ENCODE measurements around the gene TMED4. TPM values are rescaled to one million over a fixed set of nuclear protein-coding genes. Genes with fewer than 3 reads are reported as not detected.

The TMED4 gene
- total and polyA plus RNA-seq, 10 of the 15 experiments (the other 5 are each of a cell fraction or from before 2014, with no cell fraction given): 20.8 to 71.3 (median 51.0) TPM

GRCh38 chr7:44547536-44548231, 34.3 kb downstream of the TMED4 start:
- POLR2A ChIA-PET: no interaction called here
- no peaks in the 10 kb centered on the region for H3K9me3 ChIP-seq (replicated peaks; ENCODE audit: control insufficient read depth, insufficient read depth, low read length)
- 14% methylated on average over 6 of the region's 6 CpGs for WGBS (ENCODE audit: insufficient coverage, insufficient replicate concordance, low lambda C conversion rate, missing lambda C conversion rate)
- FAIRE-seq (no peak), ATAC-seq (no peak), DNase-seq (ENCODE audit: low read depth, low spot score) (no peak)
- no peaks in the 10 kb centered on the region for H3K79me2 ChIP-seq (ENCODE audit: control insufficient read depth, insufficient read depth, low read length)
- intact Hi-C loops (cut with micrococcal nuclease; ENCODE audit: unreplicated experiment) (no loop called here), in situ Hi-C loops (cut with MboI) (no loop called here)
- H2AFZ ChIP-seq (ENCODE audit: control insufficient read depth, low read depth, low read length): no peak overlapping the region
- H3K4me1 ChIP-seq (ENCODE audit: control insufficient read depth, insufficient read depth, low read length): no peaks in the 10 kb centered on the region
- H3K4me2 ChIP-seq (ENCODE audit: control insufficient read depth, insufficient read depth): no peak overlapping the region
- H3K27ac ChIP-seq (ENCODE audit: control insufficient read depth, insufficient read depth): no peak overlapping the region
- no peaks in the 10 kb centered on the region; a peak in 2 of 4 replicates for H3K27me3 ChIP-seq (replicated peaks in 1 of 2; ENCODE audit: control insufficient read depth in 2 of 2, insufficient read depth in 2 of 2, low read length in 1 of 2)
- no peak overlapping the region for H3K9ac ChIP-seq (ENCODE audit: control insufficient read depth, insufficient read depth, low read length)
- BruUV-seq (replicated peaks): no TSS peak
- RAD21 ChIA-PET (ENCODE audit: unreplicated experiment): interaction anchor here (2.0 kb wide), 1 partner anchor 18 kb away, joined by 4 read pairs; no protein-coding TSS in a partner anchor
- CTCF ChIA-PET: interaction anchor here (1.1 to 2.1 kb wide), 3 partner anchors 13 to 307 kb away, joined by 3 to 12 read pairs (median 10); no protein-coding TSS in a partner anchor
- no peaks in the 10 kb centered on the region for H4K20me1 ChIP-seq (ENCODE audit: control insufficient read depth, insufficient read depth)
- no peak overlapping the region for H3K4me3 ChIP-seq
- H3K36me3 ChIP-seq (ENCODE audit: control insufficient read depth in 2 of 2, insufficient read depth in 2 of 2, low read length in 1 of 2): no peaks in the 10 kb centered on the region
- SMC1A ChIA-PET (ENCODE audit: uncharacterized antibody, unreplicated experiment): interaction anchor here (1.0 kb wide), 1 partner anchor 12 kb away, joined by 3 read pairs; no protein-coding TSS in a partner anchor
- no peak for TF ChIP-seq RAD51 (IDR thresholded peaks at IDR 0.05)
- TF ChIP-seq E4F1 (IDR thresholded peaks at IDR 0.05; ENCODE audit: borderline replicate concordance, partially characterized antibody): no peak
- TF ChIP-seq ZNF274 (IDR thresholded peaks at IDR 0.05; ENCODE audit: insufficient read depth, insufficient read length): no peak
- no peak for TF ChIP-seq ZNF687 (IDR thresholded peaks at IDR 0.05)
- no peak for TF ChIP-seq CHD1 (IDR thresholded peaks at IDR 0.05; ENCODE audit: low read depth, low read length)
- TF ChIP-seq ZNF384 (IDR thresholded peaks at IDR 0.05; ENCODE audit: borderline replicate concordance, low read depth, low read length): no peak
- TF ChIP-seq TBL1XR1 (IDR thresholded peaks at IDR 0.05; ENCODE audit: low read depth, low read length): no peak
- TF ChIP-seq PKNOX1 (IDR thresholded peaks at IDR 0.05): no peak
- no peak for TF ChIP-seq CBX5 (IDR thresholded peaks at IDR 0.05; ENCODE audit: low read depth)
- no peak for TF ChIP-seq MYB (IDR thresholded peaks at IDR 0.05; ENCODE audit: borderline replicate concordance, low read depth, low read length)
- TF ChIP-seq JUND (IDR thresholded peaks at IDR 0.05; ENCODE audit: low read depth, low read length): no peak
- TF ChIP-seq ZNF217 (IDR thresholded peaks at IDR 0.05): no peak
- no peak for TF ChIP-seq ELK1 (IDR thresholded peaks at IDR 0.05; ENCODE audit: low read depth, low read length)
